ENCODE results near the gene CGA.

Gene CGA

DNA sequence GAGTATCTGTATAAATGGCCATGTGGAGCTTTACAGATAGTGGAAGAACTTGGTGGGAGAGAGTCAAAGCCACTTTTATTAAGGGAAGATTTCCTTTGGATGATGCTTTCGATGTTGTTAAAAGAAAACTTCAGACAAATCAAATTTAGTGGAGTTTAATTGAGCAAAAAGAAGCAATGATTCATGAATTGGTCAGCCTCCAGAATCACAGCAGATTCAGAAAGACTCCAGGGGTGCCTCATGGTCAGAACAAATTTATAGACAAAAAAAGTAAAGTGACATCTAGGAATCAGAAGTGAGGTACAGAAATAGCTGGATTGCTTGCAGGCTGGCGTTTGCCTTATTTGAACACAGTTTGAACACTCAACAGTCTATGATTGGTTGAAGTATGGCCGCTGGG lies 5.3 kb upstream of the CGA start:
- no peak overlapping the region for H3K4me2 ChIP-seq (ENCODE audit: low read length)
- H3K27ac ChIP-seq (ENCODE audit: low read depth, low read length), result no peak overlapping the region
- no peaks in the 10 kb centered on the region for H3K9me3 ChIP-seq (ENCODE audit: control insufficient read depth, insufficient read depth, low read length)
- no peaks in the 10 kb centered on the region for H3F3A ChIP-seq (ENCODE audit: control insufficient read depth, insufficient read depth)
- H3K9me2 ChIP-seq (replicated peaks; ENCODE audit: control insufficient read depth, low read length), result no peaks in the 10 kb centered on the region
- no peaks in the 10 kb centered on the region for H4K20me1 ChIP-seq (ENCODE audit: control insufficient read depth, insufficient read depth, low read depth, low read length)
- 0 out of 2 replicates have a peak, but pooled peaks cover 2% of the 10 kb centered on the region for H3K27me3 ChIP-seq (ENCODE audit: control insufficient read depth, low read length)
- TF ChIP-seq, protein P1, sequence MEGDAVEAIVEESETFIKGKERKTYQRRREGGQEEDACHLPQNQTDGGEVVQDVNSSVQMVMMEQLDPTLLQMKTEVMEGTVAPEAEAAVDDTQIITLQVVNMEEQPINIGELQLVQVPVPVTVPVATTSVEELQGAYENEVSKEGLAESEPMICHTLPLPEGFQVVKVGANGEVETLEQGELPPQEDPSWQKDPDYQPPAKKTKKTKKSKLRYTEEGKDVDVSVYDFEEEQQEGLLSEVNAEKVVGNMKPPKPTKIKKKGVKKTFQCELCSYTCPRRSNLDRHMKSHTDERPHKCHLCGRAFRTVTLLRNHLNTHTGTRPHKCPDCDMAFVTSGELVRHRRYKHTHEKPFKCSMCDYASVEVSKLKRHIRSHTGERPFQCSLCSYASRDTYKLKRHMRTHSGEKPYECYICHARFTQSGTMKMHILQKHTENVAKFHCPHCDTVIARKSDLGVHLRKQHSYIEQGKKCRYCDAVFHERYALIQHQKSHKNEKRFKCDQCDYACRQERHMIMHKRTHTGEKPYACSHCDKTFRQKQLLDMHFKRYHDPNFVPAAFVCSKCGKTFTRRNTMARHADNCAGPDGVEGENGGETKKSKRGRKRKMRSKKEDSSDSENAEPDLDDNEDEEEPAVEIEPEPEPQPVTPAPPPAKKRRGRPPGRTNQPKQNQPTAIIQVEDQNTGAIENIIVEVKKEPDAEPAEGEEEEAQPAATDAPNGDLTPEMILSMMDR (IDR thresholded peaks at IDR 0.05; ENCODE audit: low read depth, low read length, poor library complexity, severe bottlenecking), result no peak
- TF ChIP-seq EZH2phosphoT487 (IDR thresholded peaks at IDR 0.05; ENCODE audit: borderline replicate concordance, low read length), result no peak
- no peaks in the 10 kb centered on the region for H3K79me2 ChIP-seq (ENCODE audit: control insufficient read depth, low read length)
- no peak overlapping the region for H3K4me3 ChIP-seq (ENCODE audit: low read length)
- H3K36me3 ChIP-seq (ENCODE audit: control insufficient read depth, low read length), result no peaks in the 10 kb centered on the region
- H3K4me1 ChIP-seq (ENCODE audit: control insufficient read depth, low read length), result peaks cover 7% of the 10 kb centered on the region

DNA sequence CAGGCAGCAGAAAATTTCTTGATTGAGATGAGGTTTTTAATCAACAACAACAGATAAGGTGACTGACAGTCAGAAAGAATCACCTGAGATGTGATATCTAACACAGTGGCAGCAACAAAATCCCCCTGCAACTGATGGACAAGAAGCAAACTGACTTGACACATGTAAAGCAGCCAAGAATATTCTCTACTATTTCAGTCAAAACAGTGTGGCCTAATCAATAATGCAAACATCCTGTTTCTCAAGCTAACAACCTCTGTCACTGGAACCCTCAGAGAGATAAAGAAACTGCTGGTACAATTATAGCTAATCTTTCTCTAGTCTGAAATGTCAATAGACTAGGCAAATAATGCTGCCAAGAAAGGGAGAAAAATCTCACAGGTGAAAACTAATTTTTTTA lies 4.6 kb upstream of the CGA start:
- TF ChIP-seq, protein P1 (IDR thresholded peaks at IDR 0.05; ENCODE audit: low read depth, low read length, poor library complexity, severe bottlenecking), result no peak
- no peak for TF ChIP-seq EZH2phosphoT487 (IDR thresholded peaks at IDR 0.05; ENCODE audit: borderline replicate concordance, low read length)
- Histone ChIP-seq H3K4me1 (ENCODE audit: control insufficient read depth, low read length) (peaks cover 7% of the 10 kb centered on the region), H3F3A (ENCODE audit: control insufficient read depth, insufficient read depth) (no peaks in the 10 kb centered on the region), H4K20me1 (ENCODE audit: control insufficient read depth, insufficient read depth, low read depth, low read length) (no peaks in the 10 kb centered on the region), H3K36me3 (ENCODE audit: control insufficient read depth, low read length) (no peaks in the 10 kb centered on the region), H3K9me2 (replicated peaks; ENCODE audit: control insufficient read depth, low read length) (no peaks in the 10 kb centered on the region), H3K27me3 (ENCODE audit: control insufficient read depth, low read length) (peaks cover 5% of the 10 kb centered on the region; the same call in 1 of the 2 replicates), H3K79me2 (ENCODE audit: control insufficient read depth, low read length) (no peaks in the 10 kb centered on the region), H3K4me3 (ENCODE audit: low read length) (no peak overlapping the region), H3K4me2 (ENCODE audit: low read length) (no peak overlapping the region), H3K9me3 (ENCODE audit: control insufficient read depth, insufficient read depth, low read length) (no peaks in the 10 kb centered on the region), H3K27ac (ENCODE audit: low read depth, low read length) (no peak overlapping the region)

DNA sequence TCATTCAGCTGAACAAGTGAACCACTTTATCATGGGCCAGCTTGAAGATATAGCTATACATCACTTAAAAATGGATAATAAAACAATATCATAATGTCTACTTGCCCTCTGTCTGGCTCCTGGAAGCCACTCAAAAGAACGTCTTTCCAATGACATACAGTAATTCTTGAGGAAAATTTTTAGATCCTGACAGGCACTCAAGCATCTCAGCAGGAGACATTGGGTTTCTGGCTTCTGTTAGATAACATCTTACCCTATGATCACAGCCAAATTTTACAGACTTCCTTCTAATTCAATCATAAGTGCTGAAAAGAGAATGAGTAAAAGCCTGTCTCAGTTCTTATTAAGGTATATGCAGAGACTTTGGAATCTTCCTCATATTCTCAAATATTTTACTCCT lies 330 bp downstream of the CGA start:
- Histone ChIP-seq H3F3A (ENCODE audit: control insufficient read depth, insufficient read depth) (no peaks in the 10 kb centered on the region), H3K27me3 (ENCODE audit: control insufficient read depth, low read length) (peaks cover 8% of the 10 kb centered on the region; the same call in 1 of the 2 replicates), H3K9me3 (ENCODE audit: control insufficient read depth, insufficient read depth, low read length) (no peaks in the 10 kb centered on the region), H3K4me2 (ENCODE audit: low read length) (no peak overlapping the region), H3K27ac (ENCODE audit: low read depth, low read length) (no peak overlapping the region), H4K20me1 (ENCODE audit: control insufficient read depth, insufficient read depth, low read depth, low read length) (no peaks in the 10 kb centered on the region), H3K36me3 (ENCODE audit: control insufficient read depth, low read length) (no peaks in the 10 kb centered on the region), H3K9me2 (replicated peaks; ENCODE audit: control insufficient read depth, low read length) (no peaks in the 10 kb centered on the region), H3K79me2 (ENCODE audit: control insufficient read depth, low read length) (no peaks in the 10 kb centered on the region), H3K4me3 (ENCODE audit: low read length) (no peak overlapping the region), H3K4me1 (ENCODE audit: control insufficient read depth, low read length) (peaks cover 7% of the 10 kb centered on the region)
- no peak for TF ChIP-seq EZH2phosphoT487 (IDR thresholded peaks at IDR 0.05; ENCODE audit: borderline replicate concordance, low read length)
- TF ChIP-seq, protein P1 (IDR thresholded peaks at IDR 0.05; ENCODE audit: low read depth, low read length, poor library complexity, severe bottlenecking), result no peak
